OCI-M2 (cell line): Measurements from ENCODE around the gene STX2.
A peak's percentile ranks its signal among the peaks of the same experiment; 100 is the strongest.
"Not testable (repeated sequence)": the region's sequence is repeated elsewhere in the genome, so short reads cannot be mapped to it uniquely, and the experiment has no call there.

Source experiments
- DNase-seq: peaks from one replicate; lab custom pipeline; 2025; ENCODE audit not compliant: unreplicated experiment; lab: John Stamatoyannopoulos, UW

Gene STX2

GRCh38 chr12:130768120-130768519, 70.9 kb downstream of the STX2 start:
- no peak for DNase-seq

- no peak for DNase-seq
These were observed 72.6 kb downstream of the STX2 start for GRCh38 chr12:130766470-130766869.

- no peak for DNase-seq
These were observed 73.8 kb downstream of the STX2 start for GRCh38 chr12:130765186-130765659.

GRCh38 chr12:130764475-130765185, 74.4 kb downstream of the STX2 start:
- DNase-seq: no peak

- no peak for DNase-seq
These were observed 75.0 kb downstream of the STX2 start for GRCh38 chr12:130764073-130764472.

GRCh38 chr12:130762319-130762675, 76.8 kb downstream of the STX2 start:
- no peak for DNase-seq

- no peak for DNase-seq
These were observed 77.3 kb downstream of the STX2 start for GRCh38 chr12:130761537-130762318.

- no peak for DNase-seq
These were observed 84.7 kb downstream of the STX2 start for GRCh38 chr12:130754234-130754901.

GRCh38 chr12:130752692-130753230, 86.3 kb downstream of the STX2 start:
- no peak for DNase-seq

- not testable (repeated sequence) for DNase-seq
These were observed 87.0 kb downstream of the STX2 start for GRCh38 chr12:130752037-130752436.

GRCh38 chr12:130748786-130749185, 90.3 kb downstream of the STX2 start:
- no peak for DNase-seq

GRCh38 chr12:130747867-130748740, 90.9 kb downstream of the STX2 start:
- DNase-seq: peak; percentile 54

- DNase-seq: no peak
These were observed 92.5 kb downstream of the STX2 start for GRCh38 chr12:130746546-130746945.

GRCh38 chr12:130745921-130746320, 93.1 kb downstream of the STX2 start:
- no peak for DNase-seq

GRCh38 chr12:130744274-130744673, 94.8 kb downstream of the STX2 start:
- DNase-seq: no peak

GRCh38 chr12:130743606-130744005, 95.4 kb downstream of the STX2 start:
- DNase-seq: no peak

GRCh38 chr12:130743176-130743575, 95.9 kb downstream of the STX2 start:
- DNase-seq: no peak

- no peak for DNase-seq
These were observed 96.3 kb downstream of the STX2 start for GRCh38 chr12:130742716-130743115.

- DNase-seq: no peak
These were observed 96.9 kb downstream of the STX2 start for GRCh38 chr12:130742112-130742511.
